Kidney epithelial cell (primary cell): ENCODE results near the gene ELOA. TPM values are rescaled to one million over a fixed set of nuclear protein-coding genes. Genes with fewer than 3 reads are reported as not detected.
"Not testable (repeated sequence)": the region's sequence is repeated elsewhere in the genome, so short reads cannot be mapped to it uniquely, and the experiment has no call there.

Experiments
- DNase-seq: peaks from one replicate; pipeline ENCODE4 v3.0.0-alpha.2; 2010; ENCODE audit warnings: low read depth
- H3K27me3 ChIP-seq: 2 replicates; pipeline ENCODE4 v1.6.0; 2011; ENCODE audit warnings: low read length; ENCODE audit not compliant: control insufficient read depth, insufficient read depth
- H3K36me3 ChIP-seq: 2 replicates; pipeline ENCODE4 v1.5.1; 2011; ENCODE audit warnings: low read length; ENCODE audit not compliant: control insufficient read depth, insufficient read depth
- H3K4me3 ChIP-seq: 2 replicates; pipeline ENCODE4 v1.5.1; 2011; ENCODE audit warnings: low read depth, mild to moderate bottlenecking, control low read depth, low read length
- total RNA-seq: library from RNA; depleted of rRNA; stranded (reverse); fragments of >200 nt; gene quantifications from 2 replicates; pipeline ENCODE4 v1.2.3, GENCODE V29; 2015
- TF ChIP-seq, protein P1 (sequence below): IDR thresholded peaks from 2 replicates; pipeline ENCODE4 v1.5.1; 2011; ENCODE audit warnings: mild to moderate bottlenecking, moderate library complexity, low read length, control low read depth, inconsistent platforms; ENCODE audit not compliant: insufficient read depth, poor library complexity, severe bottlenecking

ELOA gene
- total RNA-seq, 1 donor from 2014 or later, result 56.7 TPM

DNA sequence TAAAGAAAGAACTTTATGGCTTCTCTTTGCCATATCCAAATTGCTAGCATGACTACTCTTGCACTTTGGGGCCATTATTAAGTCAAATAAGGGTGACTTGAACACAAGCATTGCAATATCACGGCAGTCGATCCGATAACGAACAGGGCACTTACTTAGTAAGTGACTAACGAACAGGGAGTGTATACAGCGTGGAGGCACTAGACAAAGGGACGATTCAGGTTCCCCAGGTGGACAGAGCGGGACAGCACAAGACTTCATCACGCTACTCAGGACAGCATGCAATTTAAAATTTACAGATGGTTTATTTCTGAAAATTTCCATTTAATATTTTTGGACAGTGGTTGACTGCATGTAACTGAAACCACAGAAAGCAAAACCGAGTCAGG, 29.6 kb downstream of the ELOA start:
- Histone ChIP-seq H3K27me3 (no peaks in the 10 kb centered on the region), H3K4me3 (no peak overlapping the region), H3K36me3 (no peaks in the 10 kb centered on the region)
- TF ChIP-seq, protein P1, sequence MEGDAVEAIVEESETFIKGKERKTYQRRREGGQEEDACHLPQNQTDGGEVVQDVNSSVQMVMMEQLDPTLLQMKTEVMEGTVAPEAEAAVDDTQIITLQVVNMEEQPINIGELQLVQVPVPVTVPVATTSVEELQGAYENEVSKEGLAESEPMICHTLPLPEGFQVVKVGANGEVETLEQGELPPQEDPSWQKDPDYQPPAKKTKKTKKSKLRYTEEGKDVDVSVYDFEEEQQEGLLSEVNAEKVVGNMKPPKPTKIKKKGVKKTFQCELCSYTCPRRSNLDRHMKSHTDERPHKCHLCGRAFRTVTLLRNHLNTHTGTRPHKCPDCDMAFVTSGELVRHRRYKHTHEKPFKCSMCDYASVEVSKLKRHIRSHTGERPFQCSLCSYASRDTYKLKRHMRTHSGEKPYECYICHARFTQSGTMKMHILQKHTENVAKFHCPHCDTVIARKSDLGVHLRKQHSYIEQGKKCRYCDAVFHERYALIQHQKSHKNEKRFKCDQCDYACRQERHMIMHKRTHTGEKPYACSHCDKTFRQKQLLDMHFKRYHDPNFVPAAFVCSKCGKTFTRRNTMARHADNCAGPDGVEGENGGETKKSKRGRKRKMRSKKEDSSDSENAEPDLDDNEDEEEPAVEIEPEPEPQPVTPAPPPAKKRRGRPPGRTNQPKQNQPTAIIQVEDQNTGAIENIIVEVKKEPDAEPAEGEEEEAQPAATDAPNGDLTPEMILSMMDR, result no peak
- DNase-seq, result no peak

GRCh38 chr1:23774174-23774880, 31.1 kb downstream of the ELOA start:
- no peak for DNase-seq
- no peaks in the 10 kb centered on the region for H3K27me3 ChIP-seq
- TF ChIP-seq, protein P1, result no peak
- H3K36me3 ChIP-seq, result no peaks in the 10 kb centered on the region
- no peak overlapping the region for H3K4me3 ChIP-seq

DNA sequence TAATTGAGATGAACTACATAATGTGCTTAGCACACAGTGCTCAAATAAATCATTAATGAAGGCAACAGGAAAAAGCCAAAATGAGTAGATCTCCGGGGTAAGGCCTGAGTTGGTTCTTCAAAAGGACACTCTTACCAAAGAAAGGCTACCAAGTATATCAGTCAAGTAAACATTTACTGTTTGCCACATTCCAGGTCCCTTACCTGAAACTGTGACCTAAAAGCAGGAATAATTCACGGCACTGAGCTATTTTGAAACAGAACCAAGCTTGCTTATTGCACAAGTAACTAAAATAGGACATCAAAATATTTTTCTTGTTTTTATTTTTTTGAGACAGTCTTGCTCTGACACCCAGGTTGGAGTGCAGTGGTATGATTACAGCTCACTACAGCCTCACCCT, 32.9 kb downstream of the ELOA start:
- H3K4me3 ChIP-seq, result no peak overlapping the region
- H3K36me3 ChIP-seq, result no peaks in the 10 kb centered on the region
- no peak for DNase-seq
- no peaks in the 10 kb centered on the region for H3K27me3 ChIP-seq
- TF ChIP-seq, protein P1, result no peak

GRCh38 chr1:23777979-23778814, 34.9 kb downstream of the ELOA start, which contains the start of gene PITHD1:
Gene PITHD1 (plus strand): TSS chr1:23778418. CDS start chr1:23778516, 98 bp downstream.
- Histone ChIP-seq H3K36me3 (no peaks in the 10 kb centered on the region), H3K4me3 (peak within 1 kb of the TSS; percentile 56), H3K27me3 (no peaks in the 10 kb centered on the region)
- DNase-seq, result no peak
- TF ChIP-seq, protein P1, result no peak

DNA sequence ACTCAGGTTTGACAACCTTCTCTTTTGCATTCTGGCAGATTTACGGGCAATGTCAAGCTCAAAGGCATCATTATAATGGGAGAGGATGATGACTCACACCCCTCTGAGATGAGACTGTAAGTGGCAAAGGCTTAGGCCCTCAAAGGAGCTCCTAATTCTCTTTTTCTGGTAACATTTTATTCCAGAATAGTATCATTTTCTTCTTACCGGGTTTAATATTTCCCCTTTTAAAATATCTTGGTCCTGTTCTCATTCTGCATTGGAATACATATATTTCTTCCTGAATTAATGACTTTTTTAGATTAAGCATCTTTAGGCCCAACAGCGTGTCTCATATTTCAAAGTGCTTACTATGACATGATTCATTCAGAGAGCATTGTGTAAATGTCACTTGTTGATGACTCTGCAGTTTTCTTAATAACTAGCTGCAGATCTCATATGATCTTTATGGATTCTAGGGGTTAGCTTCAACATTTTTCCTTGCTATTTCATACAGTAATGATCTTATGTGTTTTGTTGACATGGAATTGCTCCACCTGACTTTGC, 36.6 kb downstream of the ELOA start:
- Histone ChIP-seq H3K36me3 (no peaks in the 10 kb centered on the region), H3K27me3 (no peaks in the 10 kb centered on the region), H3K4me3 (no peak overlapping the region)
- DNase-seq, result no peak
- TF ChIP-seq, protein P1, result no peak

DNA sequence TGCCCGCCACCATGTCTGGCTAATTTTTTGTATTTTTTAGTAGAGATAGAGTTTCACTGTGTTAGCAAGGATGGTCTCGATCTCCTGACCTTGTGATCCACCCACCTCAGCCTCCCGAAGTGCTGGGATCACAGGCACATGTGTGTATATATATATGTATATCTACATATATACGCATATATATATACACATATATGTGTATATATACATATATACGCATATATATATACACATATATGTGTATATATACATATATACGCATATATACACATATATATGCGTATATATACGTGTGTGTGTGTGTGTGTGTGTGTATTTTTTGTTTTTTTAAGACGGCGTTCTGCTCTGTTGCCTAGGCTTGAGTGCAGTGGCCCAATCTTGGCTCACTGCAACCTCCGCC, 39.9 kb downstream of the ELOA start:
- not testable (repeated sequence) for H3K4me3 ChIP-seq, H3K27me3 ChIP-seq, DNase-seq, H3K36me3 ChIP-seq
